ENCODE measurements around the gene LRP1. TPM values are rescaled to one million over a fixed set of nuclear protein-coding genes. Genes with fewer than 3 reads are reported as not detected.
A peak's percentile ranks its signal among the peaks of the same experiment; 100 is the strongest.

The LRP1 gene
- total and polyA plus RNA-seq, 2 of the 13 experiments (the other 11 are each of a cell fraction or from before 2014, with no cell fraction given): 14.7 to 30.8 TPM

- peaks cover 20 to 30% of the 10 kb centered on the region in 2 experiments for H3K36me3 ChIP-seq (replicated peaks in 1 of 2; ENCODE audit: control insufficient read depth in 1 of 2, insufficient read depth in 2 of 2, low read length in 2 of 2)
- intact Hi-C loops (cut with micrococcal nuclease; ENCODE audit: unreplicated experiment): loop anchor here (1.0 kb wide), 1 partner anchor 99 kb away; no protein-coding TSS in a partner anchor
- H3K4me3 ChIP-seq (replicated peaks in 1 of 3; ENCODE audit: insufficient read depth in 1 of 3, low read depth in 2 of 3, low read length in 3 of 3): peak overlapping the region; percentile 71 to 82 (median 75)
- H4K20me1 ChIP-seq (ENCODE audit: insufficient read depth, low read length): peaks cover 9% of the 10 kb centered on the region; the same call in 1 of the 2 replicates
- TSS peak; percentile 91 for BruUV-seq (replicated peaks)
- DNase-seq (ENCODE audit: low spot score) (no peak), ATAC-seq (no peak), FAIRE-seq (peak; percentile 28)
- peak overlapping the region; percentile 97 for H3K4me2 ChIP-seq (ENCODE audit: low read depth, low read length)
- peak overlapping the region; percentile 95 for H3K27ac ChIP-seq (ENCODE audit: extremely low read length, insufficient read depth, low read length)
- 2% methylated on average over 9 of the region's 9 CpGs for WGBS (ENCODE audit: low lambda C conversion rate)
- peaks cover 33% of the 10 kb centered on the region for H3K79me2 ChIP-seq (ENCODE audit: insufficient read depth, low read length)
- H3K9me3 ChIP-seq (ENCODE audit: low read length): no peaks in the 10 kb centered on the region
- H2AFZ ChIP-seq (ENCODE audit: low read length): peak overlapping the region; percentile 51
- ChIA-PET CTCF (ENCODE audit: low intra/inter-chr PET ratio, low total read pairs) (interaction anchor here (8.7 kb wide), 1 partner anchor 10 kb away, joined by 87 read pairs; a partner anchor contains a TSS), POLR2A (interaction anchor here (0.8 to 3.2 kb wide), 19 partner anchors 7 to 291 kb away, joined by 3 to 116 read pairs (median 8); partner anchors contain the start of genes DDIT3, INHBE, LRP1 and NEMP1)
- peaks cover 2 to 26% of the 10 kb centered on the region in 2 experiments; a peak in 4 of 5 replicates for H3K27me3 ChIP-seq (ENCODE audit: control insufficient read depth in 1 of 2, insufficient read depth in 2 of 2, low read length in 2 of 2)
- H3K4me1 ChIP-seq (ENCODE audit: insufficient read depth, low read length): peaks cover 81% of the 10 kb centered on the region
- in situ Hi-C loops (cut with HindIII; ENCODE audit: extremely low pct_ligation_motif_present, low pct_unique_long_range_greater_than_20kb): no loop called here
- peak overlapping the region; percentile 95 for H3K9ac ChIP-seq (ENCODE audit: insufficient read depth, low read depth, low read length)
- TF ChIP-seq ZIK1 (CRISPR knock-in tag; IDR thresholded peaks at IDR 0.05; ENCODE audit: borderline replicate concordance, low read depth) (no peak), PAWR (CRISPR knock-in tag; IDR thresholded peaks at IDR 0.05; ENCODE audit: borderline replicate concordance) (no peak), ZNF605 (CRISPR knock-in tag; IDR thresholded peaks at IDR 0.05) (peak; percentile 11; the same call in 1 of the 2 replicates), ZNF207 (IDR thresholded peaks at IDR 0.05; ENCODE audit: borderline replicate concordance) (no peak), ZNF770 (CRISPR knock-in tag; IDR thresholded peaks at IDR 0.05) (no peak), PHF8 (CRISPR knock-in tag; IDR thresholded peaks at IDR 0.05) (no peak), ZNF772 (CRISPR knock-in tag; IDR thresholded peaks at IDR 0.05) (no peak), ETS1 (CRISPR knock-in tag; IDR thresholded peaks at IDR 0.05) (no peak), NKX3-1 (CRISPR knock-in tag; IDR thresholded peaks at IDR 0.05) (0 out of 2 replicates have a peak, but pooled peaks have one; percentile 22), SUZ12 (IDR thresholded peaks at IDR 0.05; ENCODE audit: low read depth, low read length) (peak; percentile 50), GPN1 (CRISPR knock-in tag; IDR thresholded peaks at IDR 0.05; ENCODE audit: borderline replicate concordance) (no peak), ZNF337 (CRISPR knock-in tag; IDR thresholded peaks at IDR 0.05; ENCODE audit: borderline replicate concordance, low read depth) (0 out of 2 replicates have a peak, but pooled peaks have one; percentile 9), NFIB (CRISPR knock-in tag; IDR thresholded peaks at IDR 0.05; ENCODE audit: borderline replicate concordance) (no peak), ZNF160 (CRISPR knock-in tag; IDR thresholded peaks at IDR 0.05) (no peak), DRAP1 (CRISPR knock-in tag; IDR thresholded peaks at IDR 0.05) (no peak), ZNF790 (CRISPR knock-in tag; IDR thresholded peaks at IDR 0.05; ENCODE audit: borderline replicate concordance) (no peak), NR2F2 (IDR thresholded peaks at IDR 0.05; ENCODE audit: borderline replicate concordance, low read depth) (no peak), ZNF800 (CRISPR knock-in tag; IDR thresholded peaks at IDR 0.05) (peak; percentile 35; the same call in 1 of the 2 replicates)
Measured at GRCh38 chr12:57229046-57229633, 100.9 kb downstream of the LRP1 start.

All from HepG2 (cell line).